KG1 (cell line): ENCODE measurements around the gene FCRL6.

Experiments used
- DNase-seq: peaks from one replicate; lab custom pipeline; 2025; lab: John Stamatoyannopoulos, UW

FCRL6 gene, protein sequence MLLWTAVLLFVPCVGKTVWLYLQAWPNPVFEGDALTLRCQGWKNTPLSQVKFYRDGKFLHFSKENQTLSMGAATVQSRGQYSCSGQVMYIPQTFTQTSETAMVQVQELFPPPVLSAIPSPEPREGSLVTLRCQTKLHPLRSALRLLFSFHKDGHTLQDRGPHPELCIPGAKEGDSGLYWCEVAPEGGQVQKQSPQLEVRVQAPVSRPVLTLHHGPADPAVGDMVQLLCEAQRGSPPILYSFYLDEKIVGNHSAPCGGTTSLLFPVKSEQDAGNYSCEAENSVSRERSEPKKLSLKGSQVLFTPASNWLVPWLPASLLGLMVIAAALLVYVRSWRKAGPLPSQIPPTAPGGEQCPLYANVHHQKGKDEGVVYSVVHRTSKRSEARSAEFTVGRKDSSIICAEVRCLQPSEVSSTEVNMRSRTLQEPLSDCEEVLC

DNA sequence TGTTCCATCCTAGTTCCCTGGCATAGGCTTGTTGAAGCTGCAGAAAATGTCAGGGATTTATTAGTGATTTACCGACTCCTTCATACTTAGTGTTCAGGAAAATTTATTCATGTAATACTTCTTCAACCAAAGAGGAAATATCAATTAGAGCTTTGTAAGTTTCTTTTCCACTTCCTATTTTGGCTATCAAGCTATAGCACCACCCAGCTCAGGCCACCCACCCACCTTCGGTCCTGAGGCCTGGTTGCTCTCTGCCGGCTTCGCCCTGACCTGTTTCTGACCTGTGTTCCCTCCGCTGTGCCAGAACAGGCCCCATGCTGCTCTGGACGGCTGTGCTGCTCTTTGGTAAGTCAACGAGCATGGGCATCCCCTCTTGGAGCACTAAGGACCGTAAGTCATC lies at the start of gene FCRL6:
FCRL6 (plus strand) TSS at position 250 of the 400 bp plus-strand sequence; CDS start at position 315, 65 bp downstream.
- no peak for DNase-seq

DNA sequence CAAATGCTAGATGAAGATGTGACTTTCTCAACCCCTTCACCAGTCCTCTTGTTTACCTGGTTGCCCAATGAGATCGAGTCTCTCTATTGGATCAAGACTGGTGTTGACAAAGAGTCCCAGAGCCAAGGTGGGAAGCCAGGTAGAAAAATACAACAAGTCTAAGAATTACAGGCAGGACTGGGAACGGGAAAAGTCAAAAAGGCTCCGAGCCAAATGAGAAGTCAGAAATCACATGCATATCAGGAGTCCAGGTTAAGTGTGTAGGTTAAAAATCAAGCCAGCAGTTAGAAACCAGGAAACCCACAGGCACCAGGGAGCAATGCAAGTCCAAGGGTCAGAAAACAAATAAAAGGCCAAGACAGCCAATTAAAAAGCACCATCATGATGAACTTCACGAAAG lies 48.8 kb upstream of the FCRL6 start:
- no peak for DNase-seq

DNA sequence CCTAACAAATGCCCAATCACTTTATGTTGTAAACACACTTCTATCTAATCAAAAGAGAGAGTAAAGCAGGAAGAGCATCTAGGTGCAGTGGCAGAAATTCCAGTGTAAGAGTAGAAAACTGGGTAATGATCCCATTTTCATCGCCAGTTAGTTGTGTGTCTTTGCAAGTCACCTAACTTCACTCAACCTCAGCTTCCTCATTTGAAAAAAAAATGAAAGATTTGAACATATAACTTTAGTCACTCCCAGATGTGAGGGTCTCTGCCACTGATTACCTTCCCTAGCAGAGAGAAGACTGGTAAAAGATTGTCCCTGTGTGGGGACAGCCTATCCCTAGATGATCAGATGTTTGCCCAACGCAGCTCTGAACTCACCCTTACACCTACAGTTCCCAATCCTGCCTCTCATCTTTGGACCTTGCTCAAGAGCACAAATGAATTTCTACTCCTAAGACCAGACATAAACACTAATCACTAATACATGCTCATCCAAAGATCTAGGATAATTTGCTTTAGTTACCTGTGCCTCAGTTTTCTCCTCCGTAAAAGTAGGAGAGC lies 46.6 kb upstream of the FCRL6 start:
- no peak for DNase-seq

DNA sequence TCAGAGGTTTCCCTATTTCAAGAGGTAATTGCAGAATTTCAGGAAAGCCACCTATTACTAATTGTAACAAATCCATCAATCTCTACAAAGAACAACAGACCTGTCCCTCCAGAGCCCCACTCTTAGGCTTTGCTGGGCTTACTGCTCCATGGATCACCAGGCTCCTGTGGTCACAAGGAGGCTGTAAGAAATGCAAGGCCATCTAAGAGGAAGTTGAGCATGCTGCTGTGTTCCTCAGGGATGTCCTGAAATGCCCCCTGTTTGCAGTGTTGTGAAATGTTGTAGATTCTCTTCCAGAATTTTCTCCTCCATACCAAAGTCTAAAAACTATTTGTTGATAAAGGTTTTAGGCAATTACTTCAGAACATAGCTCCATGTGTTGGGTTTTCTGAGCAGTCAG lies 45.8 kb upstream of the FCRL6 start:
- no peak for DNase-seq

DNA sequence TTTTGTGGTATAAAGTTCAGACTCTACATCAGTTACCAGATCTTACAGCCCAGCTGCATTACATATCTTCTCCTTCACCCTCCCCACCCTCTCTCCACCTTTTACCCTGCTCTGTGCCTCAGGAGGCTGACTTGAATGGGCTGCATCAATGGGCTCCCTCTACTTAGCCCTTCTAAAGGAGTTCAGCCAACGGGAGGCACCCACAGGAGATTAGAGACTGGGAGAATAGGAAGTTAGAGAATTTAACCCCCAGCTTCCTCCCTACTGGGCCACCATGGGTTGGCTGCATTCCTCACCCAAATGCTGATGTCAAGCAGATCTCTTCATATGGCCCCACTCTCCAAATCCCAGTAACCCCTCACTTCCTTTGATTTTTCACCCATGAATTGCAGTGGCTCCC lies 38.5 kb upstream of the FCRL6 start:
- no peak for DNase-seq

DNA sequence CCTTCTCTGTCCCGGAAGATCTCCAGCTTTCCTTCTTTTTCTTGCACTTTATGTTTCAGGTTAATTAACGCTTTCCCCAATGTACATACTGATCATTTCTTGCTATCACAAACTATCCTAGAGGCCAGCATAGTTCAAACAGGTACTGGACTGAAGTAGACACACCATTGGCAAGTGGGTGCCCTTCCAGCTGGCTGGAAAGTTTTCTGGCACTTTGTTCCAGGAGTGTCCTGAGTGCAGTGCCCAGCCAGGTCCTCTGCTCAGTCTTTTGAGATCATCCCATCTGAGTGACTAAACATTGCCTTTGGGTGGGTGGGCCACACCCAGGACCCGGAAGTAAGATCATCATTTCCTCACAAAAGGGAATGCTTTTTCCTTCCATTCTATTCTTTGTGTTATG lies 36.4 kb upstream of the FCRL6 start:
- no peak for DNase-seq

DNA sequence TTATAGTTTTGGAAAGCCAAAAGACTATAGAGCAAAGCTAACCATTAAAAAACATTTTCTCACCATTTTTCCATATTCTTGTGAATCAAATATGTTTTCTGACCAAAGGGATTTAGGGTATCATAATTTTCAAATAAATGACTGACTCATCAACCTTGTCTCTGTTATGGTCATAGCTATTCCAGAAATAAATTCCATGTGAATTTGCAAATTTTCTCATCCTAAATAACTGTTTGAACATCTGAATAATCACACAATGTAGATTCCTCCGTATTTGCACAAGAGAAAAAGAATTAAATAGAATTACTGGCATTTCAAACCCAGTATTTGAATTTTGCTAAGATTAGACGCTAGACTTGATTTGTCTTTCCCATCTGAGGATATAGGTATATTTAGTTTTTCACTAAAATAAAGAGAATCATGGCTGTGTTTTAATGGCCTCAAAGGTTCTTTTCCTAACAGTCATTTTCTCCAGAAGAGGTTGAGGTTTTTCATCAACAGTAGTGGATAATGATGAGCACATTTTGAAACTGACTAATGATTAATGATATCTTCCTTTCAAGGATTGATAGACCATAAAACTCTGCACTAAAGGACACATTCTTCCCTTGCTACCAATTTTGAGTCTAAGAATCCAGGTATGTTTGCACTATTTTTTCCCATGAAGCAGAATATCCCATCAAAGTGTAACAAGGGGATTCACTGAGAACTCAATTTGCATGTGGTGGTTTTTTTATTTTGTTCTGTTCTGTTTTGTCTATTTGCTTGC lies 30.8 kb upstream of the FCRL6 start:
- DNase-seq = no peak

DNA sequence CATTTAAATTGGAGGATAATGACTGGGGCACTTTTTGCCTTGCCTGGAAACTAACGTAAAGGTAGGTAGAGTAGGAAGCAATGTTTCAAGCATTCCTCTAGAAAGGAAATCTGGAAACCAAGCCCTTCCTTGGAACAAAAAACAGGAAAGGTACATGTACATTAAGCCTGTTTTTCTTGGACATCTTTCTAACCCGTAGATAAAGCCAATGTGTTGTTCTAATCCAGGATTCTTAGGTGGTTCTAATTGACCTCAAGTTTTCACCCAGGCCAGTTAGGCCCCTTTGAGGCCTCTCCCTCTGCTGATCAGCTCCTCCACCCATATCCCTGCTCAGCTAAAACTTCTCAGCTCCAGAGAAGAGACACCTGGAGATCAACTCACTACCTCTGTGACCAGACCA lies 27.7 kb upstream of the FCRL6 start:
- no peak for DNase-seq

DNA sequence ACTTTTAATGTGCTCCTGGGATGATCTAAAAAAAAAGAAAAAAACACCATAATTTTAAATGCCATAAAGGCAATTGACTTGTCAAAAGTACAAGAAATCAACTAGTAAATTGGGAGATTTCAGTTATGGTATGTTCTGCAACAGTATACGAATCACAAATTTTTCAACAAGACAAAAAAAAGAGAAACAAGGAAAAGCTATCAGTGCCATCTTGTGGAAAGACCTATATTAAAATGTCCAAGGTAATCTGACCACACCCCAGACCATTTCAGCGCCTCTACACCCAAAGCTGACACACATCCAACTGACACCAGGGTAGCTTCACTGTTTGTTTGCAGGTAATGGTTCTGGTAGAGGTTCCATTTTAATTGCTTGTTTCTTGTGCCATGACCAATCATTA lies 26.4 kb upstream of the FCRL6 start:
- no peak for DNase-seq

DNA sequence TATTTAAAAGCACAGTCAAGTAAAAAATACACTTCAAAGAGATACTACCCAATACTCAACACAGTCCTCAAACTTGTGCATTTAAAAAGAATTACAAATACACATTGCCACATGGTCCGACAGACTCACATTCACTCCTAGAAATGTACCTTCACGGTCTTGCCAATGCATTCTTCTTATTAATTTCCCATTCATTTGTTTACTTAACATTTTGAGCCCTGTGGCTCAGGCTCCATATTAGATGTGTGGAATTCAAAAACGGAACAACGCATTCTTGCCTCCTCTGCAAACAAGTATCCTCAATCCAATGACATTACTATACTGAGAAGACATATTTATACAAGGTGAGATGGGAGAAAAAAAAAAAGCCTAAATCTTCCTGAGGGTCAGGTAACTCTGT lies 23.9 kb upstream of the FCRL6 start:
- DNase-seq = no peak

DNA sequence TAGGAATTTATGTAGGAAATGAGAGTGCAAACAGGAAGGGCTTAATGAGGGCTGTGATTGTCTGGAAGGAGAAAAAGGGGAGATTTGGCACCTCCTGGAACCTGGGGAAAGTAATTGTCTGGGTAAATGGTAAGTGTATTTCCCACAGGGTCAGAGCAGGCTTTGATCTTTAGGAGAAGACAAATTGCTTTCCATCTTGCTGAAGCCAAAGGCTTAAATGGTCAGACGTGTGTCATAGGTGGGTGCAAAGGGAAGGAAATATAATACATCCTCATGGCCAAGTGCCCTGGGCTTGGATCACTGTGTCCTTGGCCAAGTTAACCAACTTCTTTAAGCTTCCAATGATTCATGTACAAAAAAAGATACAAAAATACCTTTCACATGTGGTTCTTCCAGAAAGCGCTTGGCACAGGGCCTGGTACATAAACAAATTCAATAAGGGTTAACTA lies 22.7 kb upstream of the FCRL6 start:
- no peak for DNase-seq

DNA sequence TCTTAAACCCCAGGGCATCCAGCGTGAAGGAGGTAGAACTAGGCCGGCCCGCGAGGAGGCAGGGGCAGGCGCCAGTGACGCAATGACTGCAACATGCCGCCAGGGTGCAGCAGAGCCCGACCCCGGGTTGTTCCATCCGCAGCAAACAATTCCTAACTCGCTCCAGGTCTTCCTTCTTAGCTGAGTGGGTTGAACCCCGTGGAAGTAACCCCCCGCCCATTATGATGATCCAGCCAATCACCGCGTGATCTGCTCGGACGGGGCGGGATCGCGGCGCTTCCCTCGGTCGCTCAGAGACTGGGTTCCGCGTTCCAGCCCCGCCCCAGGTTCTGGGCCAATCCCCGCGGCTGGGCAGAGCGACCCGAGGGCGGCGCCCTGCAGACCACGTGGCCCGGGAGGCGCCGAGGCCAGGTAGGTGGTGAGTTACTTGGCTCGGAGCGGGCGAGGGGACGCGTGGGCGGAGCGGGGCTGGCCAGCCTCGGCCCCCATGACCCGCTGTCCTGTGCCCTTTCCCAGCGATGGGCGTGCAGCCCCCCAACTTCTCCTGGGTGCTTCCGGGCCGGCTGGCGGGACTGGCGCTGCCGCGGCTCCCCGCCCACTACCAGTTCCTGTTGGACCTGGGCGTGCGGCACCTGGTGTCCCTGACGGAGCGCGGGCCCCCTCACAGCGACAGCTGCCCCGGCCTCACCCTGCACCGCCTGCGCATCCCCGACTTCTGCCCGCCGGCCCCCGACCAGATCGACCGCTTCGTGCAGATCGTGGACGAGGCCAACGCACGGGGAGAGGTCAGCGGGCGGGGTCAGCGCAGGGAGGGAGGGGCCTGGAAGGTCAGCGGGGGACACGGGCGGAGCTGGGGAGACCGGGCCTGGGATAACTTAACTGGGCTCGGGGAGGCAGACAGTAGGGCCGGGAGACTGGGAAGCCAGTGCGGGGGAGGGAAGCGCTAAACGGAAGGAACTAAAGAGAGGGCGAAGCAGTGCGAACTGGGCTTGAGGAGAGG lies 21.3 kb upstream of the FCRL6 start, which contains the start of gene DUSP23:
DUSP23 (plus strand) TSS at position 380 of the 1,000 bp plus-strand sequence; CDS start at position 519, 139 bp downstream.
- peak; percentile 68 for DNase-seq

DNA sequence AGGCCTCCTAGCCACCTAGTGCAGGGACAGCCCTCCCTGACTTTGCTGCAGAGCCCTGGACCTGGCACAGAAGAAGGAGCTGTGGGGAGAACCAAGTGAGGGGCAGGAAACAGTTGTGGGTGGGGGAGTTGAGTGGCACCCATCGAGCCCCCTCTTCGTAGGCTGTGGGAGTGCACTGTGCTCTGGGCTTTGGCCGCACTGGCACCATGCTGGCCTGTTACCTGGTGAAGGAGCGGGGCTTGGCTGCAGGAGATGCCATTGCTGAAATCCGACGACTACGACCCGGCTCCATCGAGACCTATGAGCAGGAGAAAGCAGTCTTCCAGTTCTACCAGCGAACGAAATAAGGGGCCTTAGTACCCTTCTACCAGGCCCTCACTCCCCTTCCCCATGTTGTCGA lies 20.2 kb upstream of the FCRL6 start:
- DNase-seq = no peak

DNA sequence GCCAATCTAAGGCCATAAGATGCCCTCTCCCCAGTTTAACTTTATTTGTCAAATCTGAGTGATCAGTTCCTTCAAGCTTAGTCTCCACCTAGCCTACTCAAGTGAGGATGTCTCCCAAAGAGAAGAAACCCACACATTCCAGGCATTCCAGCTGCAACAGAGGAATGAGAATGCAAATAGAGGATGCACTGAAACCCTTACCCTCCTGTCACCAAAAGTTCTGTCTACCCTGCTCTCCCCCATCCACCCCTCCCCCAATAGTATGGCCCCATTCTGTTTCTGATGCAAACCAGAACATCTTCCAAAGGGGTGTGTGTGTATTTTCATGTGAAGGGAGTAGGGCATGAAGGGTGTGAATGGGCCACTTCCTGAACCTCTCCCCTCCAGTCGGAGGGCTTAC lies 18.4 kb upstream of the FCRL6 start:
- DNase-seq = no peak

DNA sequence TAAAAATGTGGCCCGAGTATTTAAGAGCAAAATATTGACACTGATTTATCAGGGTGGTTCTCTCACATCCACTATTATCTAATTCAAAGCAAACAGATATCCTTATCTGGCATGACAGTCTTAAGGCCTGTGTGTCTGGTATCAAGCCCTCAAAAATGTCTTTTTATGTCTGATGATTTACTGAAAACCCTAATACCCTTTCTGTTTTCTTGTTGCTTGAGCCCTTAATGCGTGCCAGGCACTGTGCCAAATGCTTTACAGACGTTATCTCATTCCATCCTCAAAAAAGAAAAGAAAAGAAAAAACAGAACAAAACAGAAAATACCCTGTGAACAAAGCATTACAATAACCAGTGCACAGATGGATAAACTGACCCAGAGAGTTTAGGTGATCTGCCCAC lies 15.7 kb upstream of the FCRL6 start:
- DNase-seq = no peak

DNA sequence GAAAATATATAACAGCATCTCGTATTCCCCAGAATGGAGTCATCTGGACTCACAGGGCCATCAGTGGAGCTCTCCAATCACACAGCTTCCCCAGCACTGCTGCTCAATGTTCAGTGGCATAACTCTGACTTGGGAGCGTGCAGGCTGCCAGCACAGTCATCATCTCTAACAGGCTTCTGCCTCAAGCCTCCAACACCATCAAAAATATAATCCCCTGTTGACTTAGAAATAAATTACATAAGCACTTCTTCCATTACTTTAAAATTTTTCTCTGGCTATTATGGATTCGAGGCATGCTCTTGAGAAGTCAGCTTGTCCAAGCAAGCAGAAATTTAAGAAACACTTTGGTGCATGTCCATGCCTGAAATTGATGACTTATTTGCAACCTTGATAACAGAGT lies 15.2 kb upstream of the FCRL6 start:
- no peak for DNase-seq

DNA sequence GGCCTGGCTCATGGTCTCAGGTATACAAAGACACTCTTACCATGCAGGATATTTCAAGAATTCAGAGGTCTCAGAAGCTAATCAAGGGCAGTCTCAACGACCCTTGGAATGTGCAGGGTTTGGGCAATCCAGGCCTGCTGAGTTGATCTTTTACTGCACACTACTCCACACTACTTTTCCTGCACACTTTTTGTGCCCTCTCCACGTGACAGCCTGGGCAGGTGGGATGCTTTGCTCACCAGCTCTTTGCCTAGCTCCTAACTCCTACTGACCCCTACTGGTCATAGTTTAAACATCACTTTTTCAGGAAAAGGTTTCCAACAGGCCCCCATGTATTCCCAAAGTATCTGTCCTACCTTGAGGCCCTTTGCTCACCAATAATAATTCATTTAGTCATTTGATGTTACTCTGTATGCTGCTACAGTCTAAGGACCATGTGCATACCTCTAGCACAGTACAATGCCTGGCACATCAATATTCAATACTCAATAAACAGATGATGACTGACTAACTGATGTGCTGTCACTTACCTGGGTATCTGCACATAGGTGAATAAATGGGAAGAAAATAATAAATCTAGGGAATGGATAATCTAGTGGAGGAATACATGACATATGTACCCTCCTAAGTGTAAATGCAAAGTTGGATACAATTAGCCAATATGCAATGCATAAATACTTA lies 11.8 kb upstream of the FCRL6 start:
- DNase-seq = no peak

DNA sequence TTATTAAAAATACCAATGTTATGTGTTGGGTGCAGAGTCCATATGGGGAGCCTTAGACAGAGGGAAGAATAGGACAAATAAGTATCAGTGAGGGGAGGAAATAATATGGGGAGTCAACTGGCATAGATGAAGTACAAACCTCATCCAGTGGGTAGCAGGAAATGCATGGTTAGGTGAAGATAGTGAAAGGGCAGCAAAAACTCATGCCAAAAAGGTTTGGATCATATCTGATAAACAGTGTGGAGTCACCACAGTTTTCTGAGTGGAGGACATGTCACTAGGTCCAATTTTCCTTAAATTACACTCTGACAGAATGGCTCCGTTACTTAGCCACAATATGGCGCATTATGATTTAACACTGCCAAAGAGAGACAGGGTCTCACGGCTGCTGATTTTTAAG lies 11.1 kb upstream of the FCRL6 start:
- DNase-seq = no peak

DNA sequence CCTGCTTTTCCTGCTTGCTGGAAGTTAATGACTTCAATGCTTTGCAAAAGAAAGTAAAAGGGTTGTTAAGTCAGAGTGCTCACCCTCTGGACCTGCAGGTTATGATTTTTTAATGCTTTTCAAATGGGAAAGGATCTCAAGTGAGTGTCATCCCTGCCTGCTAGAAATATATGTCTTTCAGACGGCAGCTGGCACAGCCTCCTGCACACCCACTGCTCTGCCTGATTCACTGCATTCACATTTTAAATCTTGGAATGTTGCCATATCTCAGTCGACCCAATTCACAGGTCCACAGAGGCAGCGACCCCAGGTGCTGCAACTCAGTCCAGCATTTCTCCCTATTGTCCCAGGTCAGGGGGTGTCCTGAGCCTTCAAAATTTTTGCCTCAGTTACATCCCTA lies 10.7 kb upstream of the FCRL6 start:
- no peak for DNase-seq

DNA sequence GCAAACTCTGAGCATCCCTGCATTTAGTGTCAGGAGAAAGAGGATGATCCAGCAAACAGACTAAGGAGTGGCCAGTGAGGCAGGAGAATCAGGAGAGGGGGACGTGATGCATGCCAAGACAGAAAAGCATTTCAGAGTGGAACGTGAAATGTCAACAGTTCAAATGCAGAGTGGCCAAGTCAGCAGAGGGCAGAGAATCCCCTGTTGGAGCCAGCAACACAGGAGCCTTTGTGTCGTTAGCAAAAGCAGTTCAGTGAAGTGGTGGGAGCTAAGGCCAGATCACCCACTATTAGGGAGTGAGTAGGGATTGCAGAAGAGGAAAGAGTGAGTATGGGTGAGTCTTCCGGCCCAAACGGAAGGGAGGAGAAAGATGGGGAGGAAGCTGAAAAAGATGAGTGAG lies 6.6 kb upstream of the FCRL6 start:
- no peak for DNase-seq

DNA sequence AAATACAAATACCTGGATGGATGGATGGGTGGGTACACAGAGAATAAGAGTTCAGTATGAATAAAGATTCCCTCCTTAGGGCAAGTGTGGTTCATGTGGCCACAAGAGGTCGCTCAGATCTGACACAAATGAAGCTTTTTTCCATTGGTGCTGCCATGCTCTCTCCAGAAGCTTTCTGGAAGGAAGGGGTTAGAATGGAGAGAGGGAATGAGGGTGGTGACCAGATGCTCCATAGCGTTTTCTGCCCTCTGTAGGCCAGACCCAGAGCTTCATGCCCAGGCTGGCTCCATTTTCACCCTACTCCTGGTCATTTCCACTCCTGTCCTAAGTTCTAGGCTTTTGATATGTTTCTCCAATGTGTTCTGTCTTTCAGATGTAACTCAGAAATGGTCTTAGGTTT lies 3.3 kb upstream of the FCRL6 start:
- DNase-seq = peak; percentile 18
